ENCODE results near the gene GPR89A.
"Not testable (repeated sequence)": the region's sequence is repeated elsewhere in the genome, so short reads cannot be mapped to it uniquely, and the experiment has no call there.

The GPR89A gene

GRCh38 chr1:145686078-145686477 lies 78.3 kb downstream of the GPR89A start:
- not testable (repeated sequence) for DNase-seq (ENCODE audit: low read depth in 2 of 2)

- DNase-seq (ENCODE audit: low read depth in 2 of 2) = no peak
Measured at GRCh38 chr1:145688328-145688727, 80.5 kb downstream of the GPR89A start.

- DNase-seq (ENCODE audit: low read depth in 2 of 2) = no peak
Measured at GRCh38 chr1:145688924-145689323, 81.1 kb downstream of the GPR89A start.

- no peak for DNase-seq (ENCODE audit: low read depth in 2 of 2)
Measured at GRCh38 chr1:145689922-145690321, 82.1 kb downstream of the GPR89A start.

GRCh38 chr1:145690587-145691558 lies 83.1 kb downstream of the GPR89A start:
- DNase-seq (ENCODE audit: low read depth in 2 of 2) = no peak

GRCh38 chr1:145692785-145693443 lies 85.1 kb downstream of the GPR89A start:
- DNase-seq (ENCODE audit: low read depth in 2 of 2) = no peak

- no peak for DNase-seq (ENCODE audit: low read depth in 2 of 2)
Measured at GRCh38 chr1:145695821-145696629, 88.2 kb downstream of the GPR89A start.

- no peak for DNase-seq (ENCODE audit: low read depth in 2 of 2)
Measured at GRCh38 chr1:145696630-145696960, 88.8 kb downstream of the GPR89A start.

- no peak for DNase-seq (ENCODE audit: low read depth in 2 of 2)
Measured at GRCh38 chr1:145701306-145701862, 93.6 kb downstream of the GPR89A start.

- DNase-seq (ENCODE audit: low read depth in 2 of 2) = no peak
Measured at GRCh38 chr1:145702052-145702451, 94.3 kb downstream of the GPR89A start.

GRCh38 chr1:145702826-145703225 lies 95.0 kb downstream of the GPR89A start:
- no peak for DNase-seq (ENCODE audit: low read depth in 2 of 2)

- DNase-seq (ENCODE audit: low read depth in 2 of 2) = no peak
Measured at GRCh38 chr1:145705622-145706021, 97.8 kb downstream of the GPR89A start.

- DNase-seq (ENCODE audit: low read depth in 2 of 2) = no peak
Measured at GRCh38 chr1:145706086-145706664, 98.4 kb downstream of the GPR89A start.

- DNase-seq (ENCODE audit: low read depth in 2 of 2) = no peak
Measured at GRCh38 chr1:145707183-145707867, 99.5 kb downstream of the GPR89A start, which contains the start of gene PDZK1. TSS of gene PDZK1 (minus strand) at chr1:145707368. CDS start at chr1:145688021, 19,347 bp downstream.

GRCh38 chr1:145708063-145708462 lies 100.3 kb downstream of the GPR89A start:
- no peak for DNase-seq (ENCODE audit: low read depth in 2 of 2)

GRCh38 chr1:145710291-145711027 lies 102.7 kb downstream of the GPR89A start:
- DNase-seq (ENCODE audit: low read depth in 2 of 2) = no peak

GRCh38 chr1:145711213-145711651 lies 103.4 kb downstream of the GPR89A start:
- no peak for DNase-seq (ENCODE audit: low read depth in 2 of 2)

- no peak for DNase-seq (ENCODE audit: low read depth in 2 of 2)
Measured at GRCh38 chr1:145714524-145715111, 106.8 kb downstream of the GPR89A start.

- DNase-seq (ENCODE audit: low read depth in 2 of 2) = no peak
Measured at GRCh38 chr1:145716641-145717345, 109.0 kb downstream of the GPR89A start.
